GM18502 (cell line): ENCODE measurements around the gene COMMD1.
"Not testable (repeated sequence)": the region's sequence is repeated elsewhere in the genome, so short reads cannot be mapped to it uniquely, and the experiment has no call there.

Experiments used
- ATAC-seq: cut with Tn5 transposase; IDR thresholded peaks from one replicate; pipeline ENCODE4 v1.9.1; 2021; ENCODE audit warnings: mild to moderate bottlenecking; ENCODE audit not compliant: unreplicated experiment, poor library complexity

Gene COMMD1

DNA sequence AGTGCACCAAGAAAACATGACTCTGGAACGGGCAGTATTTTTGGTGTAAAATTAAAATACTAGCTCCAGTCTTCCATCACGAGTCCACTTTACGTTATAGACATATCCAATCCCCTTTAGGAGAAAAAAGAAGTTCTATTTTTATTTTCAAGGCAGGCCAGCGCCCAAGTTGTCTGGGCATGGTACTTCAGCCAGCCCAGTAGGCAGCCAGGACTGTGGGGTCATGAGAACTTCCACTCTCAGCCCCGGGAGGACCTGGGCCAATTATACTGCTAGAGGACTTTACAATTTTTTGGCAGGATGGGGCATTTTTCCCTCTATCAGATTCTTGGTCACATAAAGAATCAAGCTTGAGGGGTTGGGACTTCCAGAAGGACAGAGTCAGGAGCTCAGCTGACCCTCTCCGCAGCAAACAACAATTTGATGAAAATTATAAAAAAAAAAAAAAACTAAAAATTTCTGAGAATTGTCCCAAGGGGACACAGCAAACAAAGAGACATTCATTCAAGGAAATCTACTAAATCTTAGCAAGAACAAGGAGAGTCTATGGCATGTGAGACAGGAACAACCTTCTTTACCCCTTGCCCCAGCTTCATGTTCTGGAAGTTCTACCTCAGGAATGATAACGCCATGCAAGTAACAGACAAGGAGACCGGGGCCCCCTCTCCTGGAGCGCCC lies 253.1 kb downstream of the COMMD1 start:
- ATAC-seq, result no peak

DNA sequence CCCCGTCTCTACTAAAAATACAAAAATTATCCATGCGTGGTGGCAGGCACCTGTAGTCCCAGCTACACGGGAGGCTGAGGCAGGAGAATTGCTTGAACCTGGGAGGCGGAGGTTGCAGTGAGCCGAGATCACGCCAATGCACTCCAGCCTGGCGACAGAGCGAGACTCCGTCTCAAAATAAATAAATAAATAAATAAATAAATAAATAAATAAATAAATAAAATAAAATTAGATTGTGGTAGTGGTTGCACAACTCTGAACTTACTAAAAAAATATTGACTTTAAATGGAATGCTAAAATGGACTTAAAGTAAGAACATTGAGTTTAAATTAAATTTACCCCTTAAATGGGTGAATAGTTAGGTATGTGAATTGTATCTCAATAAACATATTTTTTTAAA lies 255.2 kb downstream of the COMMD1 start:
- ATAC-seq, result not testable (repeated sequence)

DNA sequence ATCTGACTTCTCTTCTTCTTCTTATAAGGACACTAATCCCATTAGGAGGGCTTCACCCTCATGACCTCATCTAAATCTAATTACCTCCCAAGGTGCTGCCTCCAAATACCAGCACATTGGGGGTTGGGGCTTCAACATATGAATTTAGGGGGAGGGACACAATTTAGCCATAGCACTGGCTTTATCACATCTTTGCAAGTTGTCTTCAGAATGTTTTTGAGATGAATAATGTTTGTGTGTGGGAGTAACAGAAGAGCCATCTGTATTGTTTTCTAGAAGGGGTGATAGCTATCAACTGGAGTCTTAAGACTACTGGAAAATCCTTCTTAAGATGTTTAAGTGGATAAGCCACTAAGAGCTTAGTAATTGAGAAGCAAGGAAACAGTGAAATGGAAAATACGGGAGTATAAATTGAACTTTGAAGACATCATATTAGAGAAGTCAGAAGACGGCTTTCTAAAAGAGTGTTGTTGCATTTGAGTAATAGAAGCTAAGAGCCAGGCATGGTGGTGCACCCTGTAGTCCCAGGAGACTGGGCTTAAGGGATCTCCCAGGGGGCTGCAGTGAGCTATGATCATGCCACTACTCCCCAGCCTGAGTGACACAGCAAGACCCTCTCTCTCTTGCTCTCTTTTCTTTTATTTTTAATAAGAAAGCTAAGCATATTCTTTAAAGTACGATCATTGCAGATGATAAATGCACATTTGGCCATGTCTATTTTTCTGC lies 257.8 kb downstream of the COMMD1 start:
- ATAC-seq, result no peak

- ATAC-seq, result no peak
These were observed 258.4 kb downstream of the COMMD1 start for GRCh38 chr2:62163834-62164233.

- no peak for ATAC-seq
These were observed 270.3 kb downstream of the COMMD1 start for GRCh38 chr2:62175728-62176127.

DNA sequence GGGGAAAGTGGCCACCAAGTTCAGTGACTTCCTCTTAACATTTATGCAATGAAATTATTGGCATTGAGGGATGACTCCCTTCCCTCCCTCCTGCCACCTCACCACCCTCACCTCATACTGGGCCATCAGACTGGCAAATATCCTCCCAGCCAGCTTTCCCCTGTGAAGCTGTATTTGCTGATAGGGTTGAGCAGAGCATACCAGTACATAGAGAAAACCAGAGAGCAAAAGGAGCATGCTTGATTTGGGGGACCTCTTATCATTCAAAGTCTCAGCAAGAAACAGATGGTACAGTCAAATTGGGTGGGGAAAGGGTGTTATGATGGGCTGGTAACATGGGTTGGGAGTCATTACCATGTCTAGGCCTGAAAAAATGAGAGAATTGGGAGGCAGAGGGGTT lies 271.3 kb downstream of the COMMD1 start:
- ATAC-seq, result no peak

- ATAC-seq, result no peak
These were observed 272.0 kb downstream of the COMMD1 start for GRCh38 chr2:62177392-62178049.

GRCh38 chr2:62178741-62179271 lies 273.3 kb downstream of the COMMD1 start:
- no peak for ATAC-seq

GRCh38 chr2:62180975-62181374 lies 275.5 kb downstream of the COMMD1 start:
- no peak for ATAC-seq

DNA sequence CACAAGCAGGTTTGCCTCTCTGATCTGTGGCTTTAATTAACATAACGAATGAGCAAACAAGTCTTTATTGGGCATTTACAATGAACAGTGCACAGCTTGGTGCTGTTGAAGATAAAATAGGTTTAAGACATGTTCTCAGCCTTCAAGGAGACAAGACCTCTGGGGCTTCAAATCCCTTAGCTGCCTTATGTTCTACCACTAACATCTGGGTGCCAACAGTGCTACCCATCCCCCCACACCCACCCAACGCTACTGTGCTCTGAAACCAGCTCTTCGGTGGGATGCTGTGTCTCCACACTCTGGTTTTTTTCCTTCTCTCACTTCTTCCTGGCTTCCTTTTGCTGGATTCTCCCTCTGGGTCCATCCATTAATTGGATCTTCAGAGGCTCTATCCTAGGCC lies 276.4 kb downstream of the COMMD1 start:
- no peak for ATAC-seq

- no peak for ATAC-seq
These were observed 279.2 kb downstream of the COMMD1 start for GRCh38 chr2:62184512-62185230.
